ENCODE data around the gene LAMC1. TPM values are rescaled to one million over a fixed set of nuclear protein-coding genes. Genes with fewer than 3 reads are reported as not detected.

LAMC1 gene
- total and polyA plus RNA-seq, 10 of the 15 experiments (the other 5 are each of a cell fraction or from before 2014, with no cell fraction given) = 4.6 to 51.4 (median 25.6) TPM

DNA sequence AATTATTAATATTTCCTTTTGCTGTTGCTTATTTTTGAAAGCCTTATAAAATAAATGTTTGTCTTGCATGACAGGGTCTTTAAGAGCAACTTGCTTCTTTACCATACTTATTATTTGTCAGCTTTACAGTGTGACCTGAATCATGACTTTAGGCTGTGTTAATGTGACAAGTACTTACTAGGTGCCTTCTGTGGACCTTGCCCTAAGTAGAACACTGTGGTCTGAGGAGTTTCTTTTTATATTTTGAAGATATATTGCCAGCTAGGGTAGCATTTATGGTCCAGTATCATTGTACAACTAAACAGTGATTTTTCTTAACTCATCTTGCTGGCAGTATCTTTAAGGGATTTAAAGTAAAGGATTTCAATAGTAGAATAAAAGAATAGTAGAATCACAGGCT, 117.4 kb downstream of the LAMC1 start:
- Histone ChIP-seq H2AFZ (ENCODE audit: control insufficient read depth, low read depth, low read length) (no peak overlapping the region), H3K36me3 (ENCODE audit: control insufficient read depth in 2 of 2, insufficient read depth in 2 of 2, low read length in 1 of 2) (peaks cover 4 to 13% of the 10 kb centered on the region in 2 experiments; a peak in 3 of 4 replicates), H3K4me1 (ENCODE audit: control insufficient read depth, insufficient read depth, low read length) (no peaks in the 10 kb centered on the region; the same call in 1 of the 2 replicates), H3K27ac (ENCODE audit: control insufficient read depth, insufficient read depth) (no peak overlapping the region), H4K20me1 (ENCODE audit: control insufficient read depth, insufficient read depth) (no peaks in the 10 kb centered on the region), H3K9ac (ENCODE audit: control insufficient read depth, insufficient read depth, low read length) (no peak overlapping the region), H3K4me3 (no peak overlapping the region), H3K79me2 (ENCODE audit: control insufficient read depth, insufficient read depth, low read length) (no peaks in the 10 kb centered on the region), H3K9me3 (replicated peaks; ENCODE audit: control insufficient read depth, insufficient read depth, low read length) (no peaks in the 10 kb centered on the region), H3K27me3 (replicated peaks in 1 of 2; ENCODE audit: control insufficient read depth in 2 of 2, insufficient read depth in 2 of 2, low read length in 1 of 2) (no peaks in the 10 kb centered on the region), H3K4me2 (ENCODE audit: control insufficient read depth, insufficient read depth) (no peak overlapping the region)
- in situ Hi-C loops (cut with MboI) = no loop called here
- intact Hi-C loops (cut with micrococcal nuclease; ENCODE audit: unreplicated experiment) = no loop called here
- ChIA-PET POLR2A (interaction anchor here (1.3 kb wide), 1 partner anchor 69 kb away, joined by 3 read pairs; no protein-coding TSS in a partner anchor), CTCF (interaction anchor here (0.6 kb wide), 1 partner anchor 18 kb away, joined by 3 read pairs; no protein-coding TSS in a partner anchor), RAD21 (ENCODE audit: unreplicated experiment) (interaction anchor here (1.1 kb wide), 1 partner anchor 62 kb away, joined by 3 read pairs; no protein-coding TSS in a partner anchor), SMC1A (ENCODE audit: uncharacterized antibody, unreplicated experiment) (interaction anchor here (2.4 to 2.9 kb wide), 2 partner anchors 84 to 179 kb away, joined by 11 to 14 read pairs; no protein-coding TSS in a partner anchor)
- ATAC-seq = no peak
- TF ChIP-seq BACH1 (IDR thresholded peaks at IDR 0.05; ENCODE audit: borderline replicate concordance) = no peak
- TF ChIP-seq IRF3 (IDR thresholded peaks at IDR 0.05) = no peak
- no peak for TF ChIP-seq PAX8 (IDR thresholded peaks at IDR 0.05)
- no peak for TF ChIP-seq IRF4 (IDR thresholded peaks at IDR 0.05; ENCODE audit: low read depth, low read length)
- TF ChIP-seq, protein P1, sequence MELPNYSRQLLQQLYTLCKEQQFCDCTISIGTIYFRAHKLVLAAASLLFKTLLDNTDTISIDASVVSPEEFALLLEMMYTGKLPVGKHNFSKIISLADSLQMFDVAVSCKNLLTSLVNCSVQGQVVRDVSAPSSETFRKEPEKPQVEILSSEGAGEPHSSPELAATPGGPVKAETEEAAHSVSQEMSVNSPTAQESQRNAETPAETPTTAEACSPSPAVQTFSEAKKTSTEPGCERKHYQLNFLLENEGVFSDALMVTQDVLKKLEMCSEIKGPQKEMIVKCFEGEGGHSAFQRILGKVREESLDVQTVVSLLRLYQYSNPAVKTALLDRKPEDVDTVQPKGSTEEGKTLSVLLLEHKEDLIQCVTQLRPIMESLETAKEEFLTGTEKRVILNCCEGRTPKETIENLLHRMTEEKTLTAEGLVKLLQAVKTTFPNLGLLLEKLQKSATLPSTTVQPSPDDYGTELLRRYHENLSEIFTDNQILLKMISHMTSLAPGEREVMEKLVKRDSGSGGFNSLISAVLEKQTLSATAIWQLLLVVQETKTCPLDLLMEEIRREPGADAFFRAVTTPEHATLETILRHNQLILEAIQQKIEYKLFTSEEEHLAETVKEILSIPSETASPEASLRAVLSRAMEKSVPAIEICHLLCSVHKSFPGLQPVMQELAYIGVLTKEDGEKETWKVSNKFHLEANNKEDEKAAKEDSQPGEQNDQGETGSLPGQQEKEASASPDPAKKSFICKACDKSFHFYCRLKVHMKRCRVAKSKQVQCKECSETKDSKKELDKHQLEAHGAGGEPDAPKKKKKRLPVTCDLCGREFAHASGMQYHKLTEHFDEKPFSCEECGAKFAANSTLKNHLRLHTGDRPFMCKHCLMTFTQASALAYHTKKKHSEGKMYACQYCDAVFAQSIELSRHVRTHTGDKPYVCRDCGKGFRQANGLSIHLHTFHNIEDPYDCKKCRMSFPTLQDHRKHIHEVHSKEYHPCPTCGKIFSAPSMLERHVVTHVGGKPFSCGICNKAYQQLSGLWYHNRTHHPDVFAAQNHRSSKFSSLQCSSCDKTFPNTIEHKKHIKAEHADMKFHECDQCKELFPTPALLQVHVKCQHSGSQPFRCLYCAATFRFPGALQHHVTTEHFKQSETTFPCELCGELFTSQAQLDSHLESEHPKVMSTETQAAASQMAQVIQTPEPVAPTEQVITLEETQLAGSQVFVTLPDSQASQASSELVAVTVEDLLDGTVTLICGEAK (IDR thresholded peaks at IDR 0.05; ENCODE audit: borderline replicate concordance) = no peak
- no peak for TF ChIP-seq ZNF274 (IDR thresholded peaks at IDR 0.05; ENCODE audit: insufficient read depth, insufficient read length)
- no peak for TF ChIP-seq NFIC (IDR thresholded peaks at IDR 0.05; ENCODE audit: low read depth, low read length)
- no peak for TF ChIP-seq SUZ12 (IDR thresholded peaks at IDR 0.05; ENCODE audit: unreplicated experiment)
- no peak for TF ChIP-seq IRF5 (IDR thresholded peaks at IDR 0.05; ENCODE audit: borderline replicate concordance)
- TF ChIP-seq PRDM15 (CRISPR knock-in tag; IDR thresholded peaks at IDR 0.05) = no peak
- no peak for TF ChIP-seq HDAC6 (IDR thresholded peaks at IDR 0.05; ENCODE audit: unreplicated experiment)
- TF ChIP-seq JUND (IDR thresholded peaks at IDR 0.05; ENCODE audit: low read depth, low read length) = no peak
- no peak for FAIRE-seq
- DNase-seq (ENCODE audit: low read depth, low spot score) = no peak
- BruUV-seq (replicated peaks) = no TSS peak
